Measurements from ENCODE around the gene FERMT1.
"Not testable (repeated sequence)": the region's sequence is repeated elsewhere in the genome, so short reads cannot be mapped to it uniquely, and the experiment has no call there.

Gene FERMT1

DNA sequence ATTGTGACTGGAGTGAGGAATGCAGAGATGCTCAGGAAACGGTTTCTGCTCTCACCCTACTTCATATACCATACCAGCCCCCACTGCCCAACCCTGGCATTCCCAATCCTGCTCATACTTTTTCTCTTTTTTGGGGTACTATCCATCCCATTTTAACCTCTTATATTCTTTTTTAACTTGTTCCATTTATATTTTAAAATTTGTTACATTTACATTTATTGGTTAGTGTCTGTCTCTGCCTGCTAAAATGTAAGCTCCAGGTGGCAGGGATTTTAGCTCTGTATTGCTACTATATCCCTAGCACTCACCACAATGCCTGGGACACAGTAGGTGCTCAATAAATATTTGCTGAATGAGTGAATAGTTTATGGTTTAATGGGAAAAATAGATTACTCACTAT, 8.1 kb downstream of the FERMT1 start:
- DNase-seq, result no peak

DNA sequence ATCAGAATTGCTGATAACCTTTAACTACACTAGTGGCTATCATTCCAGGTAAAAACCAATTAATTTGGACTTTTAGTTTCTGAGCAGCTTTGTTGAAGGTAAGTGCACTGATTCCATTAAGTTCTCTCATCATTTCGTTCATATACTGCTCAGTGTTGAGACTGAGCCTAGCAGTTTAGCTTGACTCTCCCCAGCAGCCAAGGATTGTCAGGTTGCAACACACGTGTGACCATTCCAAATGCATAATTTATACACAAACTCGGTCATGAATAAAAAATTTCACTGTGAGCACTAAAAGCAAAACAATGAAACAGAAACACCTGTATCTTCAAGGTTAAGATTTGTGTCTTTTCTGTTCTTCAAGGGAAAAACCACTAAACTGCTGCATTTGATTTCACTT, 8.9 kb downstream of the FERMT1 start:
- DNase-seq, result no peak

- not testable (repeated sequence) for DNase-seq
Measured at GRCh38 chr20:6112965-6113364, 9.9 kb downstream of the FERMT1 start.

GRCh38 chr20:6108330-6108729, 14.5 kb downstream of the FERMT1 start:
- no peak for DNase-seq

- DNase-seq, result no peak
Measured at GRCh38 chr20:6104493-6105188, 18.2 kb downstream of the FERMT1 start.

GRCh38 chr20:6103301-6103700, 19.5 kb downstream of the FERMT1 start:
- DNase-seq, result no peak

DNA sequence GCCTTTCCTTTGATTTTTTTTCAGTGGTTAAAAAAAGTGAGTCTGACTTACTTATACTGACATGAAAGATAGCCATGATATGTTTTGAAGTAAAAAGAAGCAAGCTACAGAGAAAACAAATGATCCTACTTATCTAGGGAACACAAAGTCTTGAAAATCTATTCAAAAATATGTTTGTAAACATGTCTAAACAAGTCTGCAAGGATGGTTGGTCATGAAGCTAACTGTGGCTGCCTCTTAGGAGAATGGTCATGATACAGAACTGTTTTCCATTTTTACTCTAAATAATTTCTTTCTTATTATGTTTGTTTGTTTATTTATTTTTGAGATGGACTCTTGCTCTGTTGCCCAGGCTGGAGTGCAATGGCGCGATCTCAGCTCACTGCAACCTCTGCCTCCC, 21.5 kb downstream of the FERMT1 start:
- DNase-seq, result no peak

DNA sequence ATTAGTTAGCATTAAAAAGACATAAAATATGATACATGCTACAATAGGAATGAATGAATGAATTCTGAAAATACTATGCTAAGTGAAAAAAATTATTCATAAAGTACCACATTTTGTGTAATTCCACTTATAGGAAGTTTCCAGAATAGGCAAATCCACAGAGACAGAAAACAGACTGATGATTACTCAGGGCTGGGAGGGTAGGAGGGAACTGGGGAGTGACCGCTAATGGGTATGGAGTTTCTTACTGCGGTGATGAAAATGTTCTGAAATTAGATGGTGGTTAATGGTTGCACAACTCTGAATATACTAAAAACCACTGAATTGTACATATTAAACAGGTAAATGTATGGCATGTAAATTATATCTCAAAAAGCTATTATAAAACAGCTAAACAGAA, 22.6 kb downstream of the FERMT1 start:
- no peak for DNase-seq

GRCh38 chr20:6099819-6100218, 23.0 kb downstream of the FERMT1 start:
- no peak for DNase-seq

DNA sequence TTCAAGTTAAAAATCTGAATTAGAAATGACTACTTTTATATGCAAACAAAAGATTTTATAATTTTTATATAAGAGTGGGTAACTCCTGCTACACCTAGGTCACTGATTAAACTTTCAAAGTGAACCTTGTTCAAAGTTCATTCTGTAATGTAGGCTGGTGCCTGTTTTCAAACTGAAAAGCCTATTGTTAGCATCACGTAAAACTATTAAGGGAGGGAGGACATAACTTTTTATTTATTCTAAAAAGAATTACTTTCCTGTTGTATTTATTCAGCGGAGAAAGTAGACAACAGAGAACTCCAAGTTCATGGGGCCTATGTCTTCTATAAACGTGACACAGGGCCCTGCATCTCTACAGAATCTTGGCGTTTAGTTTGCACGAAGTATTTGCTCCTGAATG, 27.4 kb downstream of the FERMT1 start:
- no peak for DNase-seq

DNA sequence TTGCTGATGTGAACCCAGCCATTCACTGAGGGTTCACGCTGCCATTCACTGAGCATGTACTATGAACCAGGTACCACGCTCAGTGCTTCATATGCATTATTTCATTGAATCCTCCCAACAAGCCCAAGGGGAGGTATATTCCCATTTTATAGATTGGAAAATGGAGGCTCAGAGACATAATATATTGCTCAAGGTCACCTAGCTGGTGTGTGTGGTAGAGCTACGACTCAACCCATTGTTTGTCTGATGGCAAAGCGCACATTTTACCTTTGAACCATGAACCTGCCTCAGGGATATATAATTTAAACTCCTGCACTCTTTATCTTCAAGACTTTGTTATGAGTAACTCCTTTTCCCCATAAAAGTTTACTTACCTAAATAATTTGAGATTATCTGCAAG, 28.3 kb downstream of the FERMT1 start:
- no peak for DNase-seq

- no peak for DNase-seq
Measured at GRCh38 chr20:6094063-6094462, 28.8 kb downstream of the FERMT1 start.

DNA sequence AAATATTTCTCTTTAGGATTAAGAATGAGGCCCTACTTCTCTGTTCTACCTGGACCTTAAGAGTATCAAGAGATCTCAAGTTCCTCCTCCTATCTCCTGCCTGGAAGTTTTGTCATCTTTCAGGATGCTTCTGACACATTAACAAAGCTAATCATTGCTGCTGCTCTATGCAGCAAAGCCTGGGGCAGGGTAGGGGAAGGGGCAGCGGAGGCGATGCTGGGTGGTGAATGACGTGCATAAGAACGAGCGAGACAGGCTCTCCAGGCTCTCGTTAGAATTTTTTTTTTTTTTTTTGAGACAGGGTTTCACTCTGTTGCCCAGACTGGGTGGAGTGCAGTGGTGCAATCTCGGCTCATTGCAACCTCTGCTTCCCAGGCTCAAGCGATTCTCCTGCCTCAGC, 31.2 kb downstream of the FERMT1 start:
- DNase-seq, result no peak

GRCh38 chr20:6086868-6087267, 36.0 kb downstream of the FERMT1 start:
- DNase-seq, result no peak

DNA sequence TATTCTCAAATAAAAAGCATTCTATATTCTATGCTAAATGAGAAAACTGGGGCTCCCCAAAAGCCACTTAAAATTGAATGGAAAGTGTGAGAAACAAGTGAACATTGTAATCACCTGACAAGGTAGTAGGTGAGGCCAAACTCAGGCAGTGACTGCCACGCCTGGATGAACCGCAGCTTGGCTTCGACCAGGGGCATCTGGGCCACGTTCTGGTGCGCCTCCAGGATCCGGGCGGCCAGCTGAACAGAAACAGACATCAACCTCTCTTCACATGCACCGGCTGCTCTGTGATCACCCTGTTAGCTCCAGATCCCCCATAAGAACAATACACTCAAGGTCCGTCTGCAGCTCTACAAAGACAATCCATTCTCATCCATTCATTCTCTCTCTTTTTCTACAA, 38.9 kb downstream of the FERMT1 start:
- no peak for DNase-seq

DNA sequence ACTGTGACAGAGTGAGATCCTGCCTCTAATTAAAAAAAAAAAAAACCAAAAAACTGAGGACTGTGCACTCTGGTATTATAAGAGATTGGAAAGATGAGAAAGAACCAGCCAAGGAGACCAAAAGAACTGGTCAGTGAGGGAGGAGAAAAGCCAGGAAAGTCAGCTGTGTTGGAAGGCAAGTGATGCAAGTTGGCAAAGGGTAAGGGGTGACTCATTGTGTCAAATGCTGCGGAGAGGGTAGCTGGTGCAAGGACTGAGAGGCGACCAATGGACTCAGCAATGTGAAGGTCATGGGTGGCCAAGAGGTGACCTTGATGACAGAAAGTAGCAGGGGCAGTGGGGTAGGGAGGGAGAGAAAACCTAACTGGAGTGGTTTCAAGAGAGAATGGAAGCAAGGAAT, 41.6 kb downstream of the FERMT1 start:
- DNase-seq, result no peak

DNA sequence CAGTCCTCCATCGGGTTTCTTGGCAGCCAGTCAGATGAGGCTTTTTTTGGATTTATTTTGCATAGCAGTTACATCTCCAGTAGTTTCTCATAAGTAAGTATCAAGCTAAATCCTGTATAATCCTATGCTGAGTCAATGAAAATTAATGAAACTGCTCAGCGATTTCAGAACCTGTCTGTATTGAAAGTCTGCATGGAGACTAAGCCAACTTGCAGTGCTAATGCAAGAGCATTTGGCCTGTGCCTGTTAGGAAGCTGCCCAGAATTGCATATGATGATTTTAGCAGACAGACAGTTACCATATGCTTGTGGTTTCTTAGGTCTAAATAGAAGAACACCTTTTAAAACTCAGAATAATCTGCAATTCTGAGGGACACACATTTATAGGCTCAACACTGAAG, 43.8 kb downstream of the FERMT1 start:
- no peak for DNase-seq

DNA sequence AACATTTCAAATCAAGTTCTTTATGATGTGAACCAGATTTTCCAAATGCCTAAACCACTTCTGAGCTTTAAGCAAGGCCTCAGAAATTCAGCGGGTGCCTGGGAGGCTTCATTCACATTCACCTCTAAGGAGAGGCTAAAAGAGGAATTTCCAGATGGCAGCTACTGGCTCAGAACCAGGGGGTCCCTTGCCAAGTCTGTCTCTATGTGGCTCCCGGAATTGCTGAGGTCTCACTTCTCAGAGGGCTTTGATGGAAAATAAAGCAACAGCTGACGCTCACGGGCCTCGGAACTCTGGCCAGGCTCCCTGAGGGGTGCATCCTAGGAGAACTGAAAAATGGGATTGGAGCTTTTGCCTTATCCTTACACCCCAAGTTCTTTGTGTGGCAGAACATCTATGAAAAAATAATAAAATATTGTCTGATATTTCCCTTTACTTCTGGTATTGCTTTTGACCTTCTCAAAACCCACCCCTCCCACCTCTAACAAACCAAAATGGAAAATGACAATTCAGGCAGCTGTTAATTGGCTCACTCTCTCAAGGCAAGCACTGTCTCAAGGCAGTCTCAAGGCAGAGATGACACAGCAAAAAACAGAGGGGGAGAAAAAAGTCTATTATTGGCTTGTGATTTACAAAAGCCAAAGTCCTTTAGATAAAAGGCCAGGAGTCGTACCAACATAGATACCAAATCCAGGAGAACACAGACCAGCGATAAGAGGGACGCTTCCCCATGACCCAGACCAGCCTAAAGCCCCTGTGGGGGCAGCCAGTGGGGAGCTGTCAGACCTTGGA, 47.2 kb downstream of the FERMT1 start:
- no peak for DNase-seq

- DNase-seq, result no peak
Measured at GRCh38 chr20:6074784-6075183, 48.0 kb downstream of the FERMT1 start.

DNA sequence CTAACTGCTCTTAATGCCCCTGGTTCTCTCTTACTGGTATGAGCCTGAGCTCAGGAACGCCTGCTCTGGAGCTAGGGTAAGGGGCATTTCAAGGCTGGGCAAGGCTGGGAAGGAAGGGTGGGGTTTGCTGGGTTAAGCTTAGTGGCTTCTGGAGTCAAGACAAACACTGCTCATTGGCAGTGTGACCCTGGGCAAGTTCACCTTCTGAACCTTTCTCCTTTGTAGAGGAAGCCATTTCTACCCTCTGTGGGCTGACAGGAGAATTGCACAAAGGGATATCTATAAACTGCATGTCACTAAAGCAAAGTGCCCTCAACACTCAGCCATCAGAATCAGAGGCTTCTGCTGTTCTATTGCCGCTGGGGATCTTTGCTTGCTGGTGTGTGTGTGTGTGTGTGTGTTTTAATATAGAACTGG, 48.7 kb downstream of the FERMT1 start:
- no peak for DNase-seq

DNA sequence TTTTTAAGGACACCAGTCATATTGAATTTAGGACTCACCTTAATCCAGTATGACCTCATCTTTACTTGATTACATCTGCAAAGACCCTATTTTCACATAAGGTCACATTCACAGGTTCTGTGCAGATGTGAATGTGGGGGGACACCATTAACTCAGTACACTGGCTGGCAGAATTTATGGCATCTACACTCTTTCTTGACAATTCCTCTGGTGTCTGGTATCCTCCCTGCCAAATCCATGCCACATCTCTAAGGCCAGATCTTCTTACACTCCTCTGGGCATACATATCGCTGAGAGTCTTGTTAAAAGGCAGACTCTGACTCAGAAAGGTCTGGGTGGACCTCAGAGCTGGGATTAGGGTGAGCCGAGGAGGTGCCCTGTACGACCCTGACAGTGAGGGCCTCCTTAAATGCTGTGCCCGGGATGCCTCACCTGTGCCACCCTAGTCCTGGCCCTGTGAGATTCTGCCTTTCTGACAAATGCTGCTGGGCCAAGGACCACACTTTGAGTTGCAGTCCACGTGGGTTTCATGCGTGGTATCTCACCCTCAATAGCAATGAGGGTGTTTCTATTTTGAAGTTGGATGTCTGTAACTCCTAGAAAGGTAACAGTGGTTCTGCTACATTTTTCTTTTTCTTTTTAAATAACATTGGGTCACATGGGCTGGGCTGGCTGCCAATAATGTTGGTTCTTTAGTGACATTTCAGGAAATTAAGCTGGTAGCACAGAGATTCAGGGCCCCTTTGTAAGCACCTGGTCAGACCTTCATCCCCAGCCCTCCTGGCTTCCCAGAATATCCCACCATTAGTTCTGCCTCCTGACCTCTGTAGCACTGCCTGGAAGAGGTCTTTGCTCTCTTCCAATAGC, 51.8 kb downstream of the FERMT1 start:
- DNase-seq, result no peak

- no peak for DNase-seq
Measured at GRCh38 chr20:6069669-6070068, 53.2 kb downstream of the FERMT1 start.

DNA sequence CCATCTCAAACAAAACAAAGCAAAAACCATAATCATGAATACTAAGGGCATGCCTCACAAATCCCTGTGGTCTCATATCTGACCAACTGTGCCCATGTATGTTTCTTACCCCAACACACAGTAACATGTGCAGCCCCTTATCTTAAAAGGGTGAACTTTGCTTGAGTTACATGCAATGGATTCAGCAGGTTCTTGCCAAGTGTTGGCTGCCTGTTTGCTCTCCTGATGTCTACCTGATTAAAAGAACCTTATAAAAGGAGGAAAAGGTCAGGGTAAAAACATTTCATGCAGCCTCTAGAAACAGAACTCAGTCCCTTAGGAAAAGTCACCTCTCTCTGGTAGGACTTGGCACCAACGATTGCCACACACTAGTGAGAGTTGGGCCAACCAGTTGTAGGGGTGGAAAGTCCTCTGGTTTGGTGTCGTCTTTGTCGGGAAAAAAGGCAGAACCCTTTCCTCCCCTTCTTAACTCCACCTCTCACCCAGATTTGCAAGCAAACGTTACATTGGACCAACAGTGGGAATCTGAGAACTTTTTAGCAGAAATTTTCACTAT, 55.0 kb downstream of the FERMT1 start:
- no peak for DNase-seq

All from activated CD8-positive, alpha-beta memory T cell treated with anti-CD3 and anti-CD28 coated beads for 24 hours (primary cell).